Measurements from ENCODE around the gene OXSR1.

DNA sequence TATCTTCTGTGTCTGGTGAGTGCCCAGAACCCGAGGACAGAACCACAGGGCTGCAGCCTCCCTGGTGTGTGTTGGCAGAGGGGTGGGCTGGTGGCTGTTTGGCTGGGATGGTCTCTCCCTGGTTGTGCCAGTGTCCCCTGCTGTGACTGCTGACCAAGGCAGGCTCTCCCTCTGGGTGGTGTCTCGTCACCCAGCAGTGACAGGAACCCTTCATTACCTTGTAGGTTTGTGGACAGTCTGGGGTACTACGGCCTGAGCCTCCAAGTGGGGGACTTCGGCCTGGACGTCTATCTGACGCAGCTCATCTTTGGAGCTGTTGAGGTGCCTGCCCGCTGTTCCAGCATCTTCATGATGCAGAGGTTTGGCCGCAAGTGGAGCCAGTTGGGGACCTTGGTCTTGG is 110.3 kb downstream of the OXSR1 start:
- no peak for TF ChIP-seq CTCF (conservative IDR thresholded peaks at IDR 0.05; ENCODE audit: low read depth in 2 of 2)
- TF ChIP-seq EZH2 (IDR thresholded peaks at IDR 0.05; ENCODE audit: low read depth, unreplicated experiment), result no peak
- no peak for TF ChIP-seq EZH2phosphoT487 (IDR thresholded peaks at IDR 0.05; ENCODE audit: unreplicated experiment)
- TF ChIP-seq REST (IDR thresholded peaks at IDR 0.05; ENCODE audit: unreplicated experiment), result no peak
- no peak for TF ChIP-seq POLR2AphosphoS5 (IDR thresholded peaks at IDR 0.05; ENCODE audit: low read depth)
- TF ChIP-seq JUNB (IDR thresholded peaks at IDR 0.05; ENCODE audit: unreplicated experiment), result no peak
- no peak for TF ChIP-seq CREB1 (CRISPR knock-in tag; IDR thresholded peaks at IDR 0.05; ENCODE audit: low read depth)
